HG03432 (cell line): ENCODE results near the gene TRIM42.

Experiments used
- ATAC-seq: cut with Tn5 transposase; IDR thresholded peaks from one replicate; pipeline ENCODE4 v1.9.1; 2021; ENCODE audit warnings: mild to moderate bottlenecking, moderate library complexity; ENCODE audit not compliant: unreplicated experiment

Gene TRIM42

DNA sequence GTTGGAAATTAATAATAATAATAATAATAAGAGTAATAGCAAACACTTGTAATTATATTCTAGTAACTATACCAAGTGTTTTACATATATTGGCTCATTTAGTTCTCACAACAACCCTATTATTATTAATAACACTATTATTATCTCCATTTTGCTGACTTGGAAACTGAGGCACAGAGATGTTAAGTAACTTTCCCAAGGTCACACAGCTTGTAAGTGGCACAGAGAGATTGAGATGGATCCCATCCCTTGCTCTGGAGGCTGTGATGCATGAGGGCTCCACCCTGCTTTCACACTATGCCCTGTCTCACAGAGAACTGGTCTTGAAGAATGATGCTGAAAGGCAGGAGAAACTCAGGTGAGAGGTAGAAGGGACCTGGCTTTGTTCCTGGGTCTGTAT lies 31.9 kb downstream of the TRIM42 start:
- no peak for ATAC-seq

DNA sequence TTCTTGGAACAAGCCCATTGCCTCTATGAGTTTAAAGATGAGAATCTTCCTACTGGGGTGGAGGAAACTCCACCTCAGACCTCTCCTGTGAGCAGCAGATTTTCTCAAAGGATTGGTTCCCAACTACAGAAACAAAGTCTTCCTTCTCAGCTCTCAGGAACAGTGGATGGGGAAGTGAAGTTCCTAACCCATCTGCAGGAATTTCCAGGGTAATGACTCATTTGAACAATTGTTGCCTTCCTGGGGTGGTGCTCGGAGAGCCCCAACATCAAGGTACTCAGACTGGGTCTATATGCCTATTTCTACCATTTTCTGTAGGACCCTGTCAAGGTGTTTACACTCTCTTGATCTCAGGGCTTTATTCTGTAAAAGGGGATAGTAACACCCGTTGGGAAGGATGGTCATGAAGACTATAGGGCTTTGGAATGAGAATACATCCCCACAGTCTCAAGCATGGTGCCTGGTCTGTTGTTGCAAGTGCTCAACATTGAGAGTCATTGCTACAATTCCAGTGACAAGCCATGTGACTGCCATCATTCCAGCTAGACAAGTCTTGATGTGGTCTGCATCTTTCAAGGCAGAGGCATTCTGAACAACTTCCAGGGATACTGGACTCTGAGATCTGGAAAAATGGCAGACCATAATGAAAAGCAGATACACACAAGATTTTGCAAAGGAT lies 33.0 kb downstream of the TRIM42 start:
- ATAC-seq, result no peak

DNA sequence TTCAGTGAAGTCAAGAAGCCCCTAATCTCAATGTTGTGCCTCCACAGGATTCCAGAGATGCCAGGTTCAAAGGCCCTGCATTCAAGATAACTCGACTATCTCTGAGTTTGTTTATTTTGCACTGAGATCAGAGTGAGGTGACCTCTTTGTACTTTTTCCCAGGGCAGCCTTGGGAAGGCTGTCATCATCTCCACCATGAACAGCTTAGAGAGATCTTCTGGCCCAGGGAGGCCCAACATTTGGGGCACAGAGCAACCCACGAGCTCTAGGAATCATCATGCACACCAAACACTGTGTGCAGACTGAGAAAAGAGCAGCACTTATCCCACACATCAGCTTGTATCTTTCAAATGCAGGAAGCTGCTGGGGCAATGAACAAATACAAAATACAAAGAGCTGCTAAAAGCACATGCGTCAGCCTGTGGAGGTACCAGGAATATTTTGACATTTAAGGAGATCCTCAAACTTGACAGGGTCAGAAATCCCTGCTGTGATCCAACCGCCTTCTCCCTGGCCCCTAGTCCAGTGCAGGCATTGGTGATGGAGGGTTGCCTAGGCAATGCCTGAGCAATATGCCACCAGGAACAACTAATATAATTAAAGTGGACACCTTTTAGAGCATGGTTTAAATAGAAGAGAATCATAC lies 33.6 kb downstream of the TRIM42 start:
- ATAC-seq, result no peak

DNA sequence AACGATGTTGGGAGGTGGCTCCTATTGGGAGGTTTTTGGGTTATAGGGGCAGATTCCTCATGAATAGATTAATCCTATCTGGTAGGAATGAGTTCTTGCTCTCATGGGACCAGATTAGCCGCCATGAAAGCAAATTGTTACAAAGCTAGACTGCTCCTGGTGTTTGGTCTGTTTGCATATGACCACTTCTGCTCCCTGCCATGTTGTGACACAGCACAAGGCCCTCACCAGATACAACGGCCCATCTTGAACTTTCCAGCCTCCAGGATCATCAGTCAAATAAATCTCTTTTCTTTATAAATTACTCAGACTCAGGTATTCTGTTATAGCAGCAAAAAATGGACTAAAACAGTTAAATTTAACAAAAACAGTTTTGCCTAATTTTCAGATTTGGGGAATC lies 34.4 kb downstream of the TRIM42 start:
- ATAC-seq, result no peak

DNA sequence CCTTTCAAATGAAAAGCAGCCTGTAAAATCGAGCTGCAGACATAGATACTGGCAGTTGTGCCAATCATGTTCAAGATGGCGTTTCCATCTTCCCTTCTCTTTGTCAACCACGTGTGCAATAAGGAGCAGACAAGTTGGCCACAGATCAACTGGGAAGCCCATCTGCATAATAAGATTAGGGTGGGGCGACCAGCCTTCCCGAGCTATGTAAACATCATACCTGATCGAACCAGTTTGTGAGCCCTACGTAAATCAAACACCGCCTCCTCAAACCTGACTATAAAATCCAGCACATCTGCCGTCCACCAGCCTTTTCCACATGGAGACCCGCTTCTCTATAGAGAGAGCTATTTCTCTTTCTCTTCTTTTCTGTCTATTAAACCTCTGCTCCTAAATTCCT lies 37.2 kb downstream of the TRIM42 start:
- no peak for ATAC-seq

DNA sequence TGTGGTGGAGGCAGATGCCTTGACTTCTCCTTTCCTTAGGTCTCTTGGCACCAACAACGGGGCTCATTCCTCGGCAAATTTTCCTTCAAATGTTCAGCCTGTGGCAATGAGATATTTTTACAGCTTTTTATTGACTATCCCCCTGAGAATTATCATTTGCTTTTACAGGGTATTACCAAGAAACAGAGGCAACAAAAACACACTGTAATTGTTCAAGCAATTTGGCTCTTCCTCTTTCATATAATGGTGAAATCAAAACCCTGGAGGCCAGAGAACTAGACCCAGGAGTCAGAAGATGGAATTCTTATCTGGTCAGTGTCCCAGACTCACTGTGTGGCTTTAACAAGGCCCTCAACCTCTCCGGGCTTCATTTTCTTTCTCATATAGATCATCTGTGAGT lies 40.1 kb downstream of the TRIM42 start:
- no peak for ATAC-seq

DNA sequence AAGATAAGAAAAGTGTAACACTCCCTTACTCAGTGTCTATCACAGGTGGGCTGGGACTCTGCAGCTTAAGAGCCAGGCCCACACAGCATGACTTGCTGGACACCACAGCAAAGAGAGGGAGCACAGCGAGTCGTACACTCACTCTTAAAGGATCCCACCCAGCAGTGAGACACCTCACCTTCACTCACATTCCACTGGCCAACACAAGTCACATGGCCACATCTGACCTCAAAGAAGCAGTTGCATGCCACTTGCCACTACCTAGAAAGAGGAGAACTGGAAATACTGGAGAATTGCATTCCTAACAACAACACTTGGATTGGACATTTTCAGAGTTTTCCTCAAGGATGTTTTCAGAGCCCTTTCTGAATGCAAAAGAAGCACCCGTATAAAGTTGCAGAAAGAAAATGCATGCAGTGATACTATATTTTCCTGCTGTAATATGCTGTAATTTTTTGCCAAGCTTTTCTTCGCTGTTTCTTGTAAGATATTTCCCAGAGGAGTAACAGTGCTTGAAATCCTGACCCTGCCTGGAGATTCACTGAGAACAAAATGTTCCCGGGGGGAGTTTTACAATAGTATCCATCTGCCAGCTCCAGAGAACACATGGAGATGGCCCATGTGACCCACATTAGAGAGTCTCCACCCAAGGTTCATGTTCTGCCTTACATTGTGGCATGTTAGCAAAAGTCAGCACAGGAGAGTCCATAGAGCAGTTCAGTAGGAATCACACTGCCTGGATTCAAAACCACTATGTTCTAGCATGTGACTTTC lies 42.2 kb downstream of the TRIM42 start:
- no peak for ATAC-seq

DNA sequence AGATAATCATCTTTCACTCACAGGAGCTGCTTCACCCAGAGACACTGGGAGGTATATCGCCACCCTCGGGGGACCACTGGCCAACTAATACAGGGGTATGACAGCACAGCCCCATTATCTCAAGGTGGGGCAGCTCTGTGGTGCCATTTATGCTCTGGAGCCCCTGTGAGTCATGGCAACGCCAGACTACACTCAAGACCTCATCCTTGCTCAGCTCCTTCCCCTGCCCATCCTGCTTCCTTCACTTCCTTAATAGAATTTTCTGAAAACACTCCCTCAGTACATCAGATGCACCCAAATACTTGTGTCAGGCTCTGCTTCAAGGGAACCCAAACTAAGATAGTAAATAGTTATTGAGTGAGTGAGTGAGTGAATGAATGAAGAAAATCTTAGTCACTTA lies 45.7 kb downstream of the TRIM42 start:
- ATAC-seq, result no peak

DNA sequence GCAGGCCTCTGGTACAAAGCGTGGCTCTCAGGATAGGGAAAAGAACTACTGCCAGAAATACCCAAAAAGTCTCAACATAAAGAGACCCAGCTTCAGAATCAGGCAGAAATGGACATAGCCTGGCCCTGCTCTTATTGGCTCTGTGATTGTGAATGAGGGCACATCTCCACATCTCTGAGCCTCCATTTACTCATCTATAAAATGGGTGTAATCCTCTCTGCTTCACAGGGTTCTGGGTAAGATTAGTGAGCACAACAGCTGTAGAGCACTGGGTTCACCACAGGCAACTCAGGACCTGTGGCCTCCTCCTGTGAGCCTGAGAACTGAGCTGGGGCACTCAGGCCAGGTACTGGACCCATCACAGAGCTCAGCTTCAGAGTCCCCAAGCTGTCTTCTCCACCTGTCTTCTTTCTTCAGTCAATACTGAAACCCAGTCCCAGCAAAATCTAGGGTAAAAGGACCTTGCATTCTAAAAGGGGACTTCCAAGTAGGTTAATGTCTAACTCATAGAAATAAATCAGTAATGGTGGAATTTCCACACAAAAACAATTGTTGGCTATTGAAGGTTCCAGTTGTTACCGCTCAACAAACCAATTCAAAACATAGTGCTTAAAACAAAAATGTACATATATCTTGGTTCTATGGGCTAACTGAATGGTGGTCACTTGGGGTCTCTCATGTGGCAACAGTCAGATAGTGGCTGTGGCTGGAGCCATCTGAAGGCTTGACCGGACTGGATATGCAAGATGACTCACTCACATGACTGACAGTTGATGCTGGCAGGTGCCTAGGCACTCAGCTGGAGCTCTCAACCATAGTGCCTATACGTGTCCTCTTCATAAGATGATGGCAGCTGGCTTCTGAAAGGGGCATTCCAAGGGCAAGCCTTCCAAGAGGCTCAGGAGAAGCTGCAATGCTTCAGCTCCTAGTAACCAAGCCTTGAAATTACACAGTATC lies 47.3 kb downstream of the TRIM42 start:
- peak; percentile 83 for ATAC-seq

DNA sequence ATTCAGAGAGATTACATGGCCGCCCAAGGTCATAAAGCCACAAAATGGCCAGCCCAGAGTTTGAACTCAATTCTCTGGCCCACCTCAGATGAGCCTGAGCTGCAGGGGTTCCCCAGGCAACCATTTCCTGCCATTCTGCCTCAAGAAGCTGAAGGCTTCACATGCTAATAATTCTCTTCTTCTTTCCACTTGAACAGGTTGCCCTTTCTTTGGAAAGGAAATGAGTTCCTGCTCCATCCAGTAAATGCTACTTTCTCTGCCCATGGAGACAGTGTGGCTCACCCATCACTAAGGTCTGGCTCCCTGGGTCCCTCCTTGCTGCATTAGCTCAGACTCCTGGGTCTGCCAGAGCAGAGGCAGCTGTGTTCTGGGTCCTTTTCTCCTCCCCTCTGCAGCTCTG lies 48.2 kb downstream of the TRIM42 start:
- ATAC-seq, result no peak

DNA sequence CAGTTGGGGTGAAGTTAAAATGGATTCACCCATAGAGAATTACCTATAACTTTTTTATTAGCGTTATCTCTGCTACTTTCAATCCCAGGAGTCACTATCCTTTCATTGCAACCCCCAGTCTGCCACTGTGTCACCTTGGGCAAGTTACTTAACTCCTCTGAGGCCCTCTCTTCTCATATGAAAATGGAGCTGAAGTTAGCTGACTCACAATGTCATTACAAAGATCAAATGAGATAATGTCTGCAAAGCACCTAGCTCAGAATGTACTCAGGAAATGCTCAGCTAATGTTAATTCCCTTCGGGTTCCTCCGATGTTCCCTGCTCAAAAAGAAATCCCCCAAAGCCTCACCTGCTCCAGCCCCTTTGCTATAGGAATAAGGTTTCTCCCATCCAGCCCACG lies 50.0 kb downstream of the TRIM42 start:
- no peak for ATAC-seq

DNA sequence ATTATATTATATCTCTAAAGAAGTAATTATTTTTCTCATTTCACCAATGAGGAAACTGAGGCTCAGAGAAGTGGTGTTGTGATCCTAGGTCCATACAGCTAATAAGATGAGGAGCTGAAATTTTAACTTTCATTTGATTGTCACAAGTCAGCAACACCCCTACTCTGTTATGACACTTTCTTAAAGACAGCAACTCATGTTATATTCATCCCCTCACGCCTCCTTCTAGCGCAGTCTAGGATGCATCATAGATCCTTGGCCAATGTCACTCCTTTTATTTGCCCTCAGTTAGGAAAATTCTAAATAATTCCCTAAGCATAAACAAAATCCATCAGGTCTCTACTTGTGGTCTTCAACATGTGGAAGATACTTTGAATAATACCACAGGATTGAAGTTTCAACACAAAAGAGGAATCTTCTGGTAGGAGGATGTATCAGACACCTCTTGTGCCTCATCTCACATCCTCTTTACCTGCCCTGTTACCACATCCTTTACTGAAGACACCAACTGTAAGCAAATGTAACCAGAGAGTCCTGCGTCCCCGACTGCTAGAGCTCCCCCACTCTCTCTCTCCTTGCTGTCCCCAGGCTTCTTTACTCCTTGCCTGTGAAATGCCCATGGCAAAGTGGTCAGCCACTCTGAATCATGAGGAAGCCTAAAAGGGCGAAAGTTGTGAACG lies 53.7 kb downstream of the TRIM42 start:
- ATAC-seq, result peak; percentile 77

DNA sequence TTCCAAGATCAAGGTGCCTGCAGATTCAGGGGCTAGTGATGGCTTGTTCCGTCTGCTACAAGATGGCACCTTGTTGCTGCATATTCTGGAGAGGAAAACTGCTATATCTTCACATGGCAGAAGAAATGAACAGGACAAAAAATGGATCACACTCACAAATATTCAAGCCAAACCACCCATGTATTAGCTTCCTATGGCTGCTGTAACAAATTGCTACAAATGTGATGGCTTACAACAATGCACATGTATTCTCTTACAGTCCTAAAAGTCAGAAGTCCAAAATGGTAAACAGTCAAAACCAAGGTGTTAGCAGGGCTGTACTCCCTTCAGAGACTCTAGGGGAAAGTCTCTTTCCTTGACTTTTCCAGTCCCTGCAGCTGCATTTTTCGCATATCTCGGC lies 55.8 kb downstream of the TRIM42 start:
- no peak for ATAC-seq

DNA sequence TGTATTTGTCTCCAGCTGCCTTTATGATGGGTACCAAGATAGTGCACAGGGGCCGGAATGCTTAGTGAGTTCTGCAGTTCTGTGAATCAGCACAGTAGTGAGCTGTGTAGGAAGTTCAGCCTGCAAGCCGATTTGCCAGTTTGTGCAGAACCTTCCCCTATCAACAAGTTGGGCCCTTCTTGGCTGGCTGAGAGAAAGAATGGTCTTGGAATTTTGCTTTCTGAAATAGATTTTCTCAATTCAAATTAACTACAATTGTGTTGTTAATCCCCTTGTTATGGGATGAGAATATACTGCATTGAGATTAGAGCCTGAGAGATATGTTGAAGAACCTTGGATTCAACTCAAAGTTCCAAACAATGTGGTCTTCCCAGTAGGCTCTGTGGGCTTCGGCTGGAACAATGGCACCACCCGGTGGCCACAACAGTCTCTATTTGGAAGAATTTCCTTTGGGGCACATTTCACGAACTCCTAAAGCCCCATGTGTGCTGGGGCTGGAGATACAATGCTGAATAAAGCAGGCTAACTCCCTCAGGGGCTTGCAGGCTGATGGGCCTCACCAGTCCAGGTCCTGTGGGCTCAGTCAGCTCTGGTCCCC lies 59.1 kb downstream of the TRIM42 start:
- ATAC-seq, result peak; percentile 54

DNA sequence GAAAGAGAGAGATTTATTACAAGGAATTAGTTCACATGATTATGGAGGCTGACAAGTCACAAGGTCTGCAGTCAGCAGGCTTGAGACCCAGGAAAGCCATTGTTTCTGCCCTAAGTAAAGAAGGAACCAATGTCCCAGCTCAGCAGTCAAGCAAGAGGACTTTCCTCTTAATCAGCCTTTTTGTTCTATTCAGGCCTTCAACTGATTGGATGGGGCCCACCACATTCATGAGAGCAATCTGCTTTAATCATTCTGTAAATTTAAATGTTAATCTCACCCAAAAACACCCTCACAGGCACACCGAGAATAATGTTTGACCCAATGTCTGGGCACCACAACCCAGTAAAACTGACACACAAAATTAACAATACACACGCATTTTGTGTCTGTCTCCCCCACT lies 64.3 kb downstream of the TRIM42 start:
- no peak for ATAC-seq

DNA sequence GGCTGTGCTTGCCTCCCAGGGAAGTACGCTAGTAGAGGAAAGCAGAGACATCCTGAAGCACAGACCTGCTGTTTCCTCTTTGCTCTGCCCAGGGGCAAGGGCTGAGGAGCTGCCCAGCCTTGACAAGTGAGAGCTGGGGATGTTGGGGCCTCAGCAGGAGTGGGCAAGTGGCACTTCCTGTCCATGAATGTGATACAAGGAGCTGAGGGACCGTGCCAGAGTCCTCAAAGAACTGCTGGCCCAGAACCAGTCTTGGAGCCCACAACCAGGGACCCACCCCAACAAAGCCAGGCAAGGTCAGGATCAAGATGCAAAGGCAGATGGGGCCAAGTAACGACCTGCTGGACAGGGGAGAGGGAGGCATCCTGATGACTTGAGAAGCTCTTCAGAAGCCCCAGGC lies 70.3 kb downstream of the TRIM42 start:
- no peak for ATAC-seq

DNA sequence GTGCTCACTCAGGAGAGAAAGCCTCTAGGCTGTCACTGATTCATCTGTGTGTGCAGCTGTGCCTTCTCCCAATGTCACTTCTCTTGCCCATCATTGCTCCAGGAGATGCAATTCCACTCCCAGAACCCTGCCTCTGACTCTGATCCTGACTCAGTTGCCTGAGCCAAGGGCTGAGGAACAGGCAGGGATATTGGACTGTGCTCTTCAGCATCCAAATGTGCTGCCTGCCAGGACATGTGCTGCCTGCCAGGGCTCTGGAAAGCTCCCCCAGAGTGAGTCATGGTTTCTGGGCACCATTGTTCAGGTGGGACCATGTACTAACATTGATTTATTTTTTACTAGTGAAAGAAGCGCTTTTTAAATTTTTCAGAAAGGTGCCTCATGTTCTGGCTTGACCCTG lies 71.0 kb downstream of the TRIM42 start:
- ATAC-seq, result no peak
